WTC11 (cell line): ENCODE results near the gene LRP4. TPM values are rescaled to one million over a fixed set of nuclear protein-coding genes. Genes with fewer than 3 reads are reported as not detected.

Experiments used
- ATAC-seq: fragments of 200-7000 bp; cut with Tn5 transposase; 2 replicates; pipeline ENCODE4 v1.10.0; 2021; ENCODE audit warnings: mild to moderate bottlenecking, moderate library complexity
- CTCF ChIA-PET: fragments of 300-600 bp; sonication (Branson Sonifier 250); formaldehyde crosslinking; loops from one replicate; lab custom pipeline; 2021; ENCODE audit warnings: antibody characterized with exemption; lab: Charles Lee
- POLR2A ChIA-PET: fragments of 350-600 bp; sonication (Branson Sonifier 250); formaldehyde crosslinking; loops from one replicate; lab custom pipeline; 2021; ENCODE audit warnings: antibody characterized with exemption; lab: Charles Lee
- DNase-seq: peaks from one replicate; pipeline ENCODE4 v3.0.0; 2021; ENCODE audit warnings: low spot score
- H3K27ac Mint-ChIP-seq: 2 replicates; pipeline ENCODE4 v1.8.0; 2021; ENCODE audit warnings: mixed read lengths
- H3K27me3 Mint-ChIP-seq: 2 replicates; pipeline ENCODE4 v1.8.0; 2021; ENCODE audit warnings: low read depth, mild to moderate bottlenecking, moderate library complexity, mixed read lengths
- H3K36me3 Mint-ChIP-seq: 2 replicates; pipeline ENCODE4 v1.8.0; 2021; ENCODE audit warnings: mixed read lengths
- H3K4me1 Mint-ChIP-seq: 2 replicates; pipeline ENCODE4 v1.8.0; 2022; ENCODE audit warnings: mixed read lengths
- H3K4me3 Mint-ChIP-seq: 2 replicates; pipeline ENCODE4 v1.8.0; 2021; ENCODE audit warnings: mild to moderate bottlenecking, moderate library complexity, mixed read lengths
- H3K9me3 Mint-ChIP-seq: 2 replicates; pipeline ENCODE4 v1.8.0; 2021; ENCODE audit warnings: mixed read lengths
- ATF3 ChIP-seq: sonication (generic); formaldehyde crosslinking; conservative IDR thresholded peaks from 2 replicates; pipeline ENCODE4 v1.8.1; 2022; ENCODE audit warnings: mild to moderate bottlenecking, missing genetic modification reagents
- FOXK1 ChIP-seq: sonication (generic); formaldehyde crosslinking; IDR thresholded peaks from 2 replicates; pipeline ENCODE4 v1.8.0; 2022; ENCODE audit warnings: mild to moderate bottlenecking, moderate library complexity, missing genetic modification reagents
- GRHL2 ChIP-seq: fragments of 250-450 bp; sonication (Bioruptor Pico); IDR thresholded peaks from 2 replicates; pipeline ENCODE4 v1.8.0; 2022; ENCODE audit warnings: mild to moderate bottlenecking, moderate library complexity; ENCODE audit not compliant: insufficient replicate concordance, severe bottlenecking
- JUN ChIP-seq: sonication (generic); formaldehyde crosslinking; IDR thresholded peaks from 2 replicates; pipeline ENCODE4 v1.8.0; 2023; ENCODE audit warnings: mild to moderate bottlenecking, missing genetic modification reagents
- NR2C2 ChIP-seq: sonication (generic); formaldehyde crosslinking; IDR thresholded peaks from 2 replicates; pipeline ENCODE4 v1.8.0; 2022; ENCODE audit warnings: mild to moderate bottlenecking, missing genetic modification reagents
- PRDM15 ChIP-seq: sonication (generic); formaldehyde crosslinking; IDR thresholded peaks from 2 replicates; pipeline ENCODE4 v1.8.0; 2022; ENCODE audit warnings: missing genetic modification reagents
- ZBTB21 ChIP-seq: sonication (generic); formaldehyde crosslinking; IDR thresholded peaks from 2 replicates; pipeline ENCODE4 v1.8.1; 2023; ENCODE audit warnings: mild to moderate bottlenecking, missing genetic modification reagents, borderline replicate concordance
- ZNF219 ChIP-seq: sonication (generic); formaldehyde crosslinking; IDR thresholded peaks from 2 replicates; pipeline ENCODE4 v1.8.0; 2023; ENCODE audit warnings: missing genetic modification reagents, mild to moderate bottlenecking, borderline replicate concordance
- ZNF317 ChIP-seq: sonication (generic); formaldehyde crosslinking; IDR thresholded peaks from 2 replicates; pipeline ENCODE4 v1.8.1; 2023; ENCODE audit warnings: low read depth, mild to moderate bottlenecking, moderate library complexity, missing genetic modification reagents, borderline replicate concordance
- total RNA-seq: library from RNA; stranded (reverse); gene quantifications from 3 replicates; pipeline ENCODE4 v1.2.3, GENCODE V29; 2021
- TF ChIP-seq, protein P1 (sequence below): fragments of 250-450 bp; sonication (Bioruptor Pico); IDR thresholded peaks from 2 replicates; pipeline ENCODE4 v1.9.0; 2021; ENCODE audit warnings: moderate library complexity, mild to moderate bottlenecking, inconsistent platforms, borderline replicate concordance

Gene LRP4
- total RNA-seq, 1 experiment from 2014 or later = 39.5 TPM

DNA sequence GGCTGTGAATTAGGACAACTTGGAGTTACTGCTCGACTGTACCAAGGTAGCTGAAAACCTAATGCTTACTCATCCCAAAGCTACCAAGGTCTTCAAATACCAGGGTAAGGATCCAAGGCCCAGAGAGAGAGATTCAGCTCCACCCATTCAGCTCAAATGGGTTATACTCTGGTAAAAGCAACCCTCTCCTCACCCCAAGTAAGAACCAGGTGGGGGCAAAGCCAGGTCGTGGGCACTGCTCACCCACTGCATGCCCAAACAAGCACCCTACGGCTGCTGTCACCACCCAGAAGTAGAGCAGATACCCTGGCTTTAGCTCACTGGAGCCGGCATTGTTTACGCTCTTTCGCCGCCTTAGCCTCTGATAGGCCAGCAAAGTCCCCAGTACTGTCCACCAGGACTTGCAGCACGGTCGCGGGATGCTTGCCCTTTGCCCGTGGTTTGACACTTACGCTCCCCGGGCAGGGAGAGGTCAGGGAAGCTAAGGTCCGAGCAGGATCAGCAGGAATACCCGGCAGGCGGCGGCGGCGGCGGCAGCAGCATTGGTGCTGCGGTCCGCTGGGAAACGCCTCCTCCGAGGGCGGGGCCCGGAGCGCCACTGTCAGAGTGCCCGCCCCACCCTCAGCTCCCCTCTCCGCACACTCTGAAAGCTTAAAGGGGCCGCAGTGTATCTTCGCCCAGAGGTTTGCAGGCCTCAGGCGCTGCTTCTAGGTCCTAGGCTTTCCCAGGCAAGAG, 91.9 kb downstream of the LRP4 start (continued):
- TF ChIP-seq FOXK1 (CRISPR knock-in tag) = no peak; the same call in 1 of the 2 replicates
- no peak for TF ChIP-seq GRHL2 (CRISPR knock-in tag)
- TF ChIP-seq, protein P1, sequence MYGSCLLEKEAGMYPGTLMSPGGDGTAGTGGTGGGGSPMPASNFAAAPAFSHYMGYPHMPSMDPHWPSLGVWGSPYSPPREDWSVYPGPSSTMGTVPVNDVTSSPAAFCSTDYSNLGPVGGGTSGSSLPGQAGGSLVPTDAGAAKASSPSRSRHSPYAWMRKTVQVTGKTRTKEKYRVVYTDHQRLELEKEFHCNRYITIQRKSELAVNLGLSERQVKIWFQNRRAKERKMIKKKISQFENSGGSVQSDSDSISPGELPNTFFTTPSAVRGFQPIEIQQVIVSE = no peak
- no peak for TF ChIP-seq JUN (CRISPR knock-in tag)
- no peak for TF ChIP-seq ZBTB21 (CRISPR knock-in tag)
- no peak for TF ChIP-seq ZNF219
- TF ChIP-seq PRDM15 = 0 out of 2 replicates have a peak, but pooled peaks have one; percentile 29
- TF ChIP-seq ATF3 (CRISPR knock-in tag) = no peak
- TF ChIP-seq NR2C2 (CRISPR knock-in tag) = no peak

DNA sequence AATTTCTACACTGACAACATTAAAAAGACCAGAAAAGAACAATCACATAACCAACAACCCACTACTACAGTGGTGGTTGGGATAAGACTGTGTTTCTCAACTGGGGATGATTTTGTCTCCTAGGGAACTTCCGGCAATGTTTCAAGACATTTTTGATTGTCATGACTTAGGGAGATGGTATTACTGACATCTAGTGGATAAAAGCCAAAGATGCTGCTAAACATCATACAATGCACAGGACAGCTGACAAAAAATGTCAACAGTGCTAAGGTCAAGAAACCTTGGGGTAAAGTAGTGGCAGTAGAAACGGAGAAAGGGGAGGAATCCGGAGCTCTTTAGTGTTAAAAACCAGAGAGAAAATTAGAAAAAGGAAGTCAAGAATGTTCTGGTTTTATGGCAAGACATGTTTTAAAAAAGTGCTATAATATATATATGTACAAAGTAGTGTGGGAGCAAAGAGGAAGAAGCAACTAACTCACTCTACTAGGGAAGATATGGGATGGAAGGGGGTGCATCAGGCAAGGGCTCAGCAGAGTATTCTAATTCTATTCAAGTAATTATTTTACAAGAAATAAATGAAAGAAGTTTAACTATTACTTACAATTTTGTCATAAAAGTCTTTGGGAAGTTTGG, 109.4 kb downstream of the LRP4 start:
- CTCF ChIA-PET = no interaction called here
- H3K27me3 Mint-ChIP-seq = no peaks in the 10 kb centered on the region
- POLR2A ChIA-PET = no interaction called here
- no peaks in the 10 kb centered on the region for H3K4me1 Mint-ChIP-seq
- no peaks in the 10 kb centered on the region for H3K9me3 Mint-ChIP-seq
- ATAC-seq = no peak
- DNase-seq = no peak
- peak; percentile 67; the same call in 1 of the 2 replicates for TF ChIP-seq ZNF317 (CRISPR knock-in tag)
- TF ChIP-seq ZNF219 = no peak
- H3K4me3 Mint-ChIP-seq = no peak overlapping the region
- peaks cover 52% of the 10 kb centered on the region for H3K36me3 Mint-ChIP-seq
- no peak overlapping the region for H3K27ac Mint-ChIP-seq

Other genes with a start within 250 kb of the LRP4 start
- gene ARHGAP1, start 217.9 kb downstream of the LRP4 start, total RNA-seq = 45.1 to 53.0 TPM (median 45.9 TPM) in 3 replicates
- gene ZNF408, start 217.5 kb downstream of the LRP4 start, total RNA-seq = 13.3 to 16.0 TPM (median 15.2 TPM) in 3 replicates
- gene F2, start 199.3 kb downstream of the LRP4 start, total RNA-seq = 0.50 to 0.82 TPM (median 0.73 TPM) in 3 replicates
- 168 to 174 TPM (median 171 TPM) in 3 replicates for gene CKAP5, start 72.3 kb downstream of the LRP4 start, total RNA-seq
- 23.6 to 27.6 TPM (median 27.5 TPM) in 3 replicates for gene CSTPP1, start 18.2 kb upstream of the LRP4 start, total RNA-seq